HEK293T (cell line): Measurements from ENCODE around the gene MTX1.

Source experiments
- CTCF ChIA-PET: fragments of 350-600 bp; formaldehyde crosslinking; extraction: SDS; loops from one replicate; lab custom pipeline; 2021; ENCODE audit warnings: antibody characterized with exemption, inconsistent platforms; lab: Yijun Ruan, JAX
- POLR2A ChIA-PET: fragments of 350-600 bp; formaldehyde crosslinking; extraction: SDS; loops from one replicate; lab custom pipeline; 2020; ENCODE audit warnings: antibody characterized with exemption, inconsistent platforms; lab: Yijun Ruan, JAX
- DNase-seq: peaks from one replicate; pipeline ENCODE4 v3.0.0; 2012; ENCODE audit warnings: mixed read lengths; ENCODE audit errors: extremely low spot score
- ARNT ChIP-seq: fragments of 450-650 bp; IDR thresholded peaks from 2 replicates; pipeline ENCODE4 v1.6.1; 2017; ENCODE audit warnings: mild to moderate bottlenecking
- BHLHE40 ChIP-seq: fragments of 450-650 bp; IDR thresholded peaks from 2 replicates; pipeline ENCODE4 v1.6.1; 2016; ENCODE audit warnings: mild to moderate bottlenecking, moderate library complexity, borderline replicate concordance
- CTBP1 ChIP-seq: fragments of 450-650 bp; IDR thresholded peaks from 2 replicates; pipeline ENCODE4 v1.6.1; 2016; ENCODE audit warnings: borderline replicate concordance
- ELF4 ChIP-seq: fragments of 450-650 bp; IDR thresholded peaks from 2 replicates; pipeline ENCODE4 v1.6.1; 2017; ENCODE audit warnings: antibody characterized with exemption
- FOXA1 ChIP-seq: fragments of 450-650 bp; IDR thresholded peaks from 2 replicates; pipeline ENCODE4 v1.6.1; 2016; ENCODE audit warnings: mild to moderate bottlenecking
- FOXK2 ChIP-seq: fragments of 450-650 bp; IDR thresholded peaks from 2 replicates; pipeline ENCODE4 v1.6.1; 2016; ENCODE audit warnings: mild to moderate bottlenecking
- FOXM1 ChIP-seq: fragments of 450-650 bp; IDR thresholded peaks from 2 replicates; pipeline ENCODE4 v1.6.1; 2017; ENCODE audit warnings: mild to moderate bottlenecking, borderline replicate concordance
- HDGF ChIP-seq: fragments of 450-650 bp; IDR thresholded peaks from 2 replicates; pipeline ENCODE4 v1.6.1; 2017; ENCODE audit warnings: antibody characterized with exemption, borderline replicate concordance
- L3MBTL2 ChIP-seq: fragments of 450-650 bp; conservative IDR thresholded peaks from 2 replicates; pipeline ENCODE4 v1.6.1; 2016; ENCODE audit warnings: mild to moderate bottlenecking
- LEF1 ChIP-seq: fragments of 450-650 bp; IDR thresholded peaks from 2 replicates; pipeline ENCODE4 v1.6.1; 2017; ENCODE audit warnings: mild to moderate bottlenecking, borderline replicate concordance
- NFRKB ChIP-seq: fragments of 450-650 bp; IDR thresholded peaks from 2 replicates; pipeline ENCODE4 v1.6.1; 2016; ENCODE audit warnings: mild to moderate bottlenecking, moderate library complexity
- PKNOX1 ChIP-seq: fragments of 450-650 bp; IDR thresholded peaks from 2 replicates; pipeline ENCODE4 v1.6.1; 2016
- SP1 ChIP-seq: fragments of 450-650 bp; IDR thresholded peaks from 2 replicates; pipeline ENCODE4 v1.6.1; 2017
- SUZ12 ChIP-seq: fragments of 450-650 bp; IDR thresholded peaks from 2 replicates; pipeline ENCODE4 v1.6.1; 2016; ENCODE audit warnings: mild to moderate bottlenecking
- TARDBP ChIP-seq: fragments of 450-650 bp; IDR thresholded peaks from 2 replicates; pipeline ENCODE4 v1.6.1; 2016
- ZNF384 ChIP-seq: fragments of 450-650 bp; IDR thresholded peaks from 2 replicates; pipeline ENCODE4 v1.6.1; 2016

The MTX1 gene

GRCh38 chr1:155200920-155201319, 7.6 kb upstream of the MTX1 start:
- CTCF ChIA-PET = no interaction called here
- no peak for DNase-seq
- TF ChIP-seq ELF4 (no peak), NFRKB (no peak), FOXM1 (no peak), FOXK2 (no peak), HDGF (no peak), ARNT (no peak), PKNOX1 (no peak), L3MBTL2 (no peak), BHLHE40 (no peak), LEF1 (no peak), TARDBP (no peak), ZNF384 (no peak), FOXA1 (no peak), SP1 (no peak), CTBP1 (no peak)
- POLR2A ChIA-PET = interaction anchor here (1.5 kb wide), 1 partner anchor 24 kb away, joined by 3 read pairs; no protein-coding TSS in a partner anchor

DNA sequence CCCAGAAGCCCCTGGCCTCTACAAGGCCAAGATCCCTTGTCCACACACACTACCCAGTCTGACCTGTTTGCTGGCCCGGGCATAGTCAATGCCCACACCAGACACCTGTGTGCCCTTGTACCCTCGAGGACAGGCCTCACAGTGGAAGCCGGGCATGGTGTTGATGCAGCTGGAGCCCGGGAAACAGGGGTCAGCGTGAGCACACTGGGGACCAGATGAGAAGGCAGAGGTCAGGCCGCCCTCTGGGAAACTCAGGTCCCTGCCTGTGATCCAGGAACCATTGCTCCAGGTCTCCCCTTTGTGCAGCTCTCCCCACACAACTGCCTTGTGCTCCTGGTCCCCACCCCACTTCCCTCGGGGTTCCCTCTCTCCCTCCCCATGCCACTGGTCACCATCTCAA, 6.3 kb upstream of the MTX1 start:
- no peak for DNase-seq
- POLR2A ChIA-PET = interaction anchor here (1.3 to 4.2 kb wide), 3 partner anchors 8 to 29 kb away, joined by 3 to 13 read pairs (median 6); partner anchors contain the start of gene KRTCAP2
- TF ChIP-seq TARDBP (no peak), LEF1 (no peak), CTBP1 (no peak), SP1 (no peak), PKNOX1 (no peak), HDGF (no peak), NFRKB (no peak), ARNT (no peak), FOXK2 (no peak), FOXM1 (no peak), BHLHE40 (no peak), ZNF384 (no peak), L3MBTL2 (no peak), ELF4 (no peak), SUZ12 (no peak), FOXA1 (no peak)
- CTCF ChIA-PET = interaction anchor here (1.0 to 2.6 kb wide), 2 partner anchors 8 to 34 kb away, joined by 3 to 7 read pairs; no protein-coding TSS in a partner anchor

GRCh38 chr1:155202731-155203515, 5.6 kb upstream of the MTX1 start:
- CTCF ChIA-PET = interaction anchor here (1.0 to 2.6 kb wide), 2 partner anchors 9 to 35 kb away, joined by 3 to 7 read pairs; no protein-coding TSS in a partner anchor
- TF ChIP-seq CTBP1 (no peak), LEF1 (no peak), BHLHE40 (no peak), TARDBP (no peak), FOXA1 (no peak), L3MBTL2 (no peak), SUZ12 (no peak), HDGF (no peak), ARNT (no peak), FOXK2 (no peak), ELF4 (no peak), ZNF384 (no peak), NFRKB (no peak), FOXM1 (no peak), PKNOX1 (no peak), SP1 (no peak)
- no peak for DNase-seq
- POLR2A ChIA-PET = interaction anchor here (1.2 to 4.2 kb wide), 3 partner anchors 9 to 30 kb away, joined by 3 to 13 read pairs (median 6); partner anchors contain the start of gene KRTCAP2

DNA sequence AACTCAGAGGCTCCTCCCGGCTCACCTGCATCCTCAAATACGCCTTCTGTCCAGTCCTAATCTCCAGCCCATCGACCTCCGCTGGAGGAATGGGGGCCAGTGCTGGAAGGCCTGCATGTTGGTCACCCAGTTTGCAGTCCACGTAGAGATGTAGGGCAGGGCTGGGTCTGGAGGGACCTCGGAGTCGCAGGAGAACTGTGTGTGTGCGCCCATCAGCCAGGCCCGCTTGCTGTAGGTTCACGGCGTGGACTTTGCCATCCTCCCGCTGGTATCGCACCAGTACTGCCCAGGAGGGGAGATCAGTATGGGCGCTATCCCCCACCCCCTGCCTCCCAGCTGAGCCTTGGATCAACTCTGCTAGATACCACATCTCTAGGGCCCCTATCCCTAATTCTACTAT, 3.5 kb upstream of the MTX1 start:
- CTCF ChIA-PET = no interaction called here
- POLR2A ChIA-PET = interaction anchor here (1.7 to 4.2 kb wide), 2 partner anchors 9 to 32 kb away, joined by 4 to 13 read pairs; partner anchors contain the start of gene KRTCAP2
- DNase-seq = no peak
- TF ChIP-seq HDGF (no peak), L3MBTL2 (no peak), SUZ12 (no peak), PKNOX1 (no peak), CTBP1 (no peak), ARNT (no peak), FOXM1 (no peak), SP1 (no peak), ZNF384 (no peak), BHLHE40 (no peak), FOXA1 (no peak)

DNA sequence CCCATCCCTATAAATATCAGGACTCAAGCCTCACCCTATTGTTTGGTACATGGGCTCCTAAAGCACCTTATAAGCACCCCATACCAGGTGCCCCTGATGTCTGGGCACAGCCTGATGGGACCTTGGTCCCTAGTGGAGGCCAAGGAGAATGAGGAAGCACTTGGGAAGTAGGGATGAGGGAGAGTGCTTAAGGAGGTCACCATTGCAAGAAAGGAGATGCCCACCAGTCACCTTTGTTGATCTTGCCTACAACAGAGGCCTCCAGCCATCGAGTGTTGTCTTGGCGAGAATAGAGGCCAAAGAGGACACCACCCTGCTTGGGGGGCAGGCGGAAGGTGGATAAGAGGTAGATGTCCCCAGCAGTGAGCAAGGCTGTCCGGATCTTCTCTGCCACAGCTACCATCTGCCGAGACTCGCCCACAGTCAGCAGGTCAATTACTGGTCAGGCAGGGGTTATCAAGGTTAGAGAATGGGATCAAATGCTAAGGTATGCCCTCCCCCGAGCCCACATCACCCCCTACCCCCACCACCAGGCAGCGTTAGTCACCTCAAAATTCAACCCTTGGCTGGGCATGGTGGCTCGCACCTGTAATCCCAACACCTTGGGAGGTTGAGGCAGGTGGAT, 2.4 kb upstream of the MTX1 start:
- no peak for DNase-seq
- ChIA-PET POLR2A (interaction anchor here (0.7 to 3.7 kb wide), 2 partner anchors 21 kb away, joined by 3 to 37 read pairs; no protein-coding TSS in a partner anchor), CTCF (no interaction called here)
- TF ChIP-seq FOXK2 = no peak
- TF ChIP-seq L3MBTL2 = no peak
- TF ChIP-seq FOXM1 = no peak
- no peak for TF ChIP-seq TARDBP
- no peak for TF ChIP-seq ARNT
- no peak for TF ChIP-seq CTBP1
- TF ChIP-seq NFRKB = no peak
- TF ChIP-seq ZNF384 = no peak
- no peak for TF ChIP-seq BHLHE40
- no peak for TF ChIP-seq FOXA1
- no peak for TF ChIP-seq ELF4
- TF ChIP-seq PKNOX1 = no peak
- TF ChIP-seq HDGF = no peak
- TF ChIP-seq LEF1 = no peak
- TF ChIP-seq SUZ12 = no peak
- no peak for TF ChIP-seq SP1
